Lower lobe of right lung (tissue), 2 donors: ENCODE results near the gene NPM3. TPM values are rescaled to one million over a fixed set of nuclear protein-coding genes. Genes with fewer than 3 reads are reported as not detected.

ENCODE experiments used
- ATAC-seq, 2 donors: fragments of 200-7000 bp; cut with Tn5 transposase; one replicate each; pipeline ENCODE4 v1.9.1; 2020 to 2022; ENCODE audit warnings: mild to moderate bottlenecking in 2 of 2, moderate library complexity in 2 of 2
- DNase-seq: peaks from one replicate; pipeline ENCODE4 v3.0.0-alpha.2; 2020
- H3K27ac ChIP-seq: fragments of 200-600 bp; one replicate; pipeline ENCODE4 v1.8.0; 2022
- H3K27me3 ChIP-seq: fragments of 200-600 bp; one replicate; pipeline ENCODE4 v1.8.0; 2022; ENCODE audit warnings: low read depth
- H3K36me3 ChIP-seq: fragments of 200-600 bp; one replicate; pipeline ENCODE4 v1.8.0; 2022; ENCODE audit warnings: mild to moderate bottlenecking
- H3K4me1 ChIP-seq: fragments of 200-600 bp; one replicate; pipeline ENCODE4 v1.8.0; 2022
- H3K4me3 ChIP-seq: fragments of 200-600 bp; one replicate; pipeline ENCODE4 v1.8.0; 2022; ENCODE audit warnings: mild to moderate bottlenecking
- H3K9me3 ChIP-seq: fragments of 200-600 bp; one replicate; pipeline ENCODE4 v1.8.0; 2022
- intact Hi-C: fragments of 100-400 bp; cut with DNase I; formaldehyde crosslinking; loops from one replicate; pipeline ENCODE4 v1.11.0; 2022
- total RNA-seq: library from RNA; stranded (reverse); fragmentation: NEBNext Ultra II Directional; extraction: Animal tissue kit (Norgen Biotek cat#: 25700); gene quantifications from one replicate; pipeline ENCODE4 v1.2.1, GENCODE V29; 2021
- TF ChIP-seq, protein P1 (sequence below): fragments of 200-600 bp; IDR thresholded peaks from one replicate; pipeline ENCODE4 v1.8.0; 2022; ENCODE audit warnings: antibody characterized with exemption, mild to moderate bottlenecking
- donor health status: DM: no; HTN: yes; CAD: no; lungs with severe emphysema.

NPM3 gene
- total RNA-seq, 1 donor from 2014 or later = 17.4 TPM

- intact Hi-C loops = no loop called here
- TF ChIP-seq, protein P1, sequence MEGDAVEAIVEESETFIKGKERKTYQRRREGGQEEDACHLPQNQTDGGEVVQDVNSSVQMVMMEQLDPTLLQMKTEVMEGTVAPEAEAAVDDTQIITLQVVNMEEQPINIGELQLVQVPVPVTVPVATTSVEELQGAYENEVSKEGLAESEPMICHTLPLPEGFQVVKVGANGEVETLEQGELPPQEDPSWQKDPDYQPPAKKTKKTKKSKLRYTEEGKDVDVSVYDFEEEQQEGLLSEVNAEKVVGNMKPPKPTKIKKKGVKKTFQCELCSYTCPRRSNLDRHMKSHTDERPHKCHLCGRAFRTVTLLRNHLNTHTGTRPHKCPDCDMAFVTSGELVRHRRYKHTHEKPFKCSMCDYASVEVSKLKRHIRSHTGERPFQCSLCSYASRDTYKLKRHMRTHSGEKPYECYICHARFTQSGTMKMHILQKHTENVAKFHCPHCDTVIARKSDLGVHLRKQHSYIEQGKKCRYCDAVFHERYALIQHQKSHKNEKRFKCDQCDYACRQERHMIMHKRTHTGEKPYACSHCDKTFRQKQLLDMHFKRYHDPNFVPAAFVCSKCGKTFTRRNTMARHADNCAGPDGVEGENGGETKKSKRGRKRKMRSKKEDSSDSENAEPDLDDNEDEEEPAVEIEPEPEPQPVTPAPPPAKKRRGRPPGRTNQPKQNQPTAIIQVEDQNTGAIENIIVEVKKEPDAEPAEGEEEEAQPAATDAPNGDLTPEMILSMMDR = no peak
- Histone ChIP-seq H3K4me1 (peaks cover 70% of the 10 kb centered on the region), H3K27me3 (peaks cover 49% of the 10 kb centered on the region), H3K4me3 (peak overlapping the region; percentile 56), H3K27ac (no peak overlapping the region), H3K9me3 (no peaks in the 10 kb centered on the region), H3K36me3 (no peaks in the 10 kb centered on the region)
- DNase-seq (peak; percentile 53), ATAC-seq (peak; percentile 27 to 52)
These were observed 4.3 kb downstream of the NPM3 start for GRCh38 chr10:101778781-101779543.

DNA sequence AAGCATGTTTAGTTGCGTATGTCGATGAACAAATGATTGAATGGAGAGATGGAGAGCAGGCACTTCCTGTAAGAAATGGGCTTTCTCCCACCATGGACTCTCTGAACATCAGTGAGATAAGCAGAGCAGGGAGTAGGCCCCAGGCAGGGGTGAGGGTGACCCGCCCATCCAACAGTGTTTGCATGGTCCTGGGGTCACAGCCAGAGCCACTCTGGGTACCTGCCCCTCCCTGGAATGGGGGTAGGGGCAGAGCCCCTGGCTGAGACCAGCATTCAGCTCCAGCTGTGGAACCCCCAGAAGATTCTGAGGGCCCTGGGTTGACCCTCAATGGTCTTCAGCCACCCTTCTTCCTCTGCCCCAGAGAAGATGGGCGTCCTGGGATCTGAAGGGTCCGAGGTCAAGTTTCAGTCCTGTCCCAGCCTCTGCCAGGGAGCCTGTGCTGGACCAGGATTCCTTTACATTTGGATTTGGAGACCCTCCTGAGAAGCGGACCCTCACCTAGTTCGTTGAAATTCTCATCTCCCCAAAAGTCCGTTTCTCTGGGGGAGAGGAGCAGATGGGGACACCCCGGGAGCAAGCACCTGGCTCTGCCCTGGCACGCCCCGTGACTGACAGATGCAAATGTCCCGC, 5.0 kb downstream of the NPM3 start:
- TF ChIP-seq, protein P1 = no peak
- Histone ChIP-seq H3K36me3 (no peaks in the 10 kb centered on the region), H3K4me3 (peak overlapping the region; percentile 56), H3K27me3 (peaks cover 56% of the 10 kb centered on the region), H3K9me3 (no peaks in the 10 kb centered on the region), H3K27ac (no peak overlapping the region), H3K4me1 (peaks cover 65% of the 10 kb centered on the region)
- intact Hi-C loops = no loop called here
- no peak for DNase-seq
- no peak for ATAC-seq

DNA sequence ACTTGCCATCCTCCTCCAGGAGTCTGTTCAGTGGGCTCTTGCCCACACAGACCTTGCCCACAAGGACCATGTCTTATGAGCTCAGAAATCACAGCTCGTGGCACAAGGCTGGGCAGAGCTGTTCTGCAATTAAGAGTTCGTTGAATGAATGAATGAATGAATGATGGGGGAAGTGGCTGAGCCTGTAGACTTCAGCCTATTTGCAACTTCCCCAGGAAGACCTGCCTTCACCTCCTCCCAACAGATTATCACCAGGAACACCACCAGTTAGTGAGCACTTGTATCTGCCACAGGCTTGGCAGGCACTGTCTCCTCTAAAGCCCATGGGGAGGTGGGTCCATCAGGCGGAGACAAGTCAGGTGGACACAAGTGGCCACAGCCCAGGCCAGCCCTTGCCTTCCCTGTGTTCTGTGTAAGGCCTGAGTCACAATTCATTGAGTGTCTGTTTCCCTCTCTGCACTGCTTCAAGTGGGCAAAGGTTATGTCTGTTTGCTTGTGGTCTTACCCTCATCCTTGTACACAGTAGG, 5.6 kb downstream of the NPM3 start:
- H3K36me3 ChIP-seq = no peaks in the 10 kb centered on the region
- intact Hi-C loops = no loop called here
- H3K4me3 ChIP-seq = no peak overlapping the region
- ATAC-seq (no peak), DNase-seq (no peak)
- H3K9me3 ChIP-seq = no peaks in the 10 kb centered on the region
- H3K27ac ChIP-seq = no peak overlapping the region
- H3K4me1 ChIP-seq = peaks cover 62% of the 10 kb centered on the region
- TF ChIP-seq, protein P1 = no peak
- H3K27me3 ChIP-seq = peaks cover 61% of the 10 kb centered on the region

- ATAC-seq (no peak), DNase-seq (no peak)
- H3K4me3 ChIP-seq = peak overlapping the region; percentile 17
- TF ChIP-seq, protein P1 = no peak
- H3K27ac ChIP-seq = no peak overlapping the region
- peaks cover 48% of the 10 kb centered on the region for H3K4me1 ChIP-seq
- H3K27me3 ChIP-seq = peaks cover 74% of the 10 kb centered on the region
- H3K9me3 ChIP-seq = no peaks in the 10 kb centered on the region
- intact Hi-C loops = no loop called here
- no peaks in the 10 kb centered on the region for H3K36me3 ChIP-seq
These were observed 7.0 kb downstream of the NPM3 start for GRCh38 chr10:101776161-101776817.

- Histone ChIP-seq H3K4me3 (peak within 1 kb of the TSS; percentile 17), H3K27ac (no peak within 1 kb of the TSS), H3K4me1 (peaks cover 40% of the 10 kb centered on the region), H3K36me3 (no peaks in the 10 kb centered on the region), H3K9me3 (no peaks in the 10 kb centered on the region), H3K27me3 (peaks cover 80% of the 10 kb centered on the region)
- TF ChIP-seq, protein P1 = no peak
- no peak for DNase-seq
- intact Hi-C loops = no loop called here
- ATAC-seq = no peak
These were observed 7.7 kb downstream of the NPM3 start, which contains the start of gene FGF8 for GRCh38 chr10:101775273-101776160. Gene FGF8 (minus strand): TSS chr10:101776114. CDS start chr10:101775900, 214 bp downstream.
